MM.1S (cell line): ENCODE results near the gene LUZP1.

Source experiments
- CTCF ChIP-seq: fragments of 300-600 bp; sonication (generic); IDR thresholded peaks from 2 replicates; pipeline ENCODE4 v1.5.1; 2016; ENCODE audit warnings: antibody characterized with exemption, low read length, mixed read lengths
- EZH2 ChIP-seq: fragments of 300-600 bp; sonication (generic); optimal IDR thresholded peaks from 2 replicates; pipeline ENCODE3; 2017; ENCODE audit warnings: low read depth, mild to moderate bottlenecking, antibody characterized with exemption, low read length, mixed read lengths

DNA sequence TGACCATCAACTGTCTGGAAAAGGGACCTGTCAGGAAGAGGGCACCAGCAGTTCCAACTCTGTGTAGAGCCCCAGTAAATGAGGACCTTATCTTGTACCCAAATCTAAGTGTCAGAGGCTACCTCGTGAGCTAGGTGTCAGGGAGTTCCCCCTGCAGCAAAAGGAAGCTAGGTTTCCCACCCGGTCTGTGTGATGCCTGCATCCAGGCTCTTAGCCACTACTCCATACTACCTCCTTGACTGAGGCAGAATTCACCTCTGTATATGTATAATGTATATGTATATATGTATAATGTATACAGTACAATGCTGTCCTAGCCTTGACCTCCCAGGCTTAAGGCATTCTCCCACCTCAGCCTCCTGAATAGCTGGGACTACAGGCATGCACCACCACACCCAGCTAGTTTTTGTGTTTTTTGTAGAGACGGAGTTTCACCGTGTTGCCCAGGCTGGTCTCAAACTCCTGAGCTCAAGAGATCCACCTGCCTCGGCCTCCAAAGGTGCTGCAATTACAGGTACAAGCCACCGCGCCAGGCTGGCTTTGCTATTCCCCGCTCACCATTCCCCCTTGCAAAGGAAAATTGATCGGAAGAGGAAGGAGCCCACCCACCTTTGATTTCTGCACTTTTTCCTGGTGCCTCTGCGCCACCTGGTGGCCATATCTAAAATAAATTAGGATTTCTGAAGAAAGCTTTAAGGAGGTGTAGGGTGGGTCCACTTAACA lies 15.7 kb upstream of the LUZP1 start:
- TF ChIP-seq CTCF (peak; percentile 70), EZH2 (no peak)
